Measurements from ENCODE around the gene GSTCD. TPM values are rescaled to one million over a fixed set of nuclear protein-coding genes. Genes with fewer than 3 reads are reported as not detected.

Gene GSTCD
- total and polyA plus RNA-seq, 2 experiments from 2014 or later = 11.3 to 39.1 TPM

- Histone ChIP-seq H3K4me3 (no peak overlapping the region), H3F3A (replicated peaks; ENCODE audit: low read depth) (no peaks in the 10 kb centered on the region), H3K9me2 (ENCODE audit: insufficient read depth) (no peaks in the 10 kb centered on the region), H3K27me3 (ENCODE audit: insufficient read depth) (no peaks in the 10 kb centered on the region), H3K36me3 (ENCODE audit: insufficient read depth) (no peaks in the 10 kb centered on the region), H2AFZ (peak overlapping the region; percentile 16; the same call in 1 of the 2 replicates), H4K20me1 (replicated peaks; ENCODE audit: insufficient read depth) (no peaks in the 10 kb centered on the region), H3K4me2 (peak overlapping the region; percentile 56), H3K79me2 (replicated peaks; ENCODE audit: insufficient read depth) (no peaks in the 10 kb centered on the region), H3K4me1 (ENCODE audit: insufficient read depth) (peaks cover 15% of the 10 kb centered on the region), H3K27ac (ENCODE audit: low read depth) (no peak overlapping the region)
- no peak overlapping the region for H3K4me3 Mint-ChIP-seq
- DNase-seq (ENCODE audit: low spot score) = peak; percentile 33
- no peak overlapping the region for H3K27ac Mint-ChIP-seq
- no peaks in the 10 kb centered on the region for H3K9me3 Mint-ChIP-seq
- TF ChIP-seq EZH2 (IDR thresholded peaks at IDR 0.05; ENCODE audit: low read depth, unreplicated experiment) = no peak
- no peak for TF ChIP-seq REST (IDR thresholded peaks at IDR 0.05; ENCODE audit: unreplicated experiment)
- TF ChIP-seq JUNB (IDR thresholded peaks at IDR 0.05; ENCODE audit: unreplicated experiment) = no peak
- no peak for TF ChIP-seq CREB1 (CRISPR knock-in tag; IDR thresholded peaks at IDR 0.05; ENCODE audit: low read depth)
- TF ChIP-seq STAT1 (IDR thresholded peaks at IDR 0.05; ENCODE audit: unreplicated experiment) = no peak
- TF ChIP-seq EZH2phosphoT487 (IDR thresholded peaks at IDR 0.05; ENCODE audit: unreplicated experiment) = no peak
- TF ChIP-seq ZNF462 (CRISPR knock-in tag; IDR thresholded peaks at IDR 0.05) = no peak
- no peak for TF ChIP-seq ETS1 (IDR thresholded peaks at IDR 0.05)
- TF ChIP-seq POLR2AphosphoS5 (IDR thresholded peaks at IDR 0.05; ENCODE audit: low read depth) = no peak
- TF ChIP-seq CTCF (conservative IDR thresholded peaks at IDR 0.05; ENCODE audit: low read depth in 2 of 2) = no peak
- TF ChIP-seq NANOG (IDR thresholded peaks at IDR 0.05; ENCODE audit: borderline replicate concordance) = no peak
- TF ChIP-seq ZNF331 (CRISPR knock-in tag; IDR thresholded peaks at IDR 0.05; ENCODE audit: low read depth) = no peak
- no peak for TF ChIP-seq ZNF114 (CRISPR knock-in tag; IDR thresholded peaks at IDR 0.05)
- ATAC-seq = peak; percentile 76
- H3K27me3 Mint-ChIP-seq (ENCODE audit: insufficient read depth, low read depth, poor library complexity) = no peaks in the 10 kb centered on the region
- H3K36me3 Mint-ChIP-seq (ENCODE audit: low read depth) = no peaks in the 10 kb centered on the region
- peaks cover 17% of the 10 kb centered on the region for H3K4me1 Mint-ChIP-seq
Measured at GRCh38 chr4:105871997-105872396, 163.4 kb downstream of the GSTCD start.

All from GM23338 (cell line).